HG02943 (cell line): Measurements from ENCODE around the gene PPP3CA.

Experiments used
- ATAC-seq: cut with Tn5 transposase; IDR thresholded peaks from one replicate; pipeline ENCODE4 v1.9.1; 2021; ENCODE audit warnings: mild to moderate bottlenecking, low read depth, moderate library complexity; ENCODE audit not compliant: unreplicated experiment

Gene PPP3CA

GRCh38 chr4:101290654-101291053, 56.7 kb downstream of the PPP3CA start:
- no peak for ATAC-seq

DNA sequence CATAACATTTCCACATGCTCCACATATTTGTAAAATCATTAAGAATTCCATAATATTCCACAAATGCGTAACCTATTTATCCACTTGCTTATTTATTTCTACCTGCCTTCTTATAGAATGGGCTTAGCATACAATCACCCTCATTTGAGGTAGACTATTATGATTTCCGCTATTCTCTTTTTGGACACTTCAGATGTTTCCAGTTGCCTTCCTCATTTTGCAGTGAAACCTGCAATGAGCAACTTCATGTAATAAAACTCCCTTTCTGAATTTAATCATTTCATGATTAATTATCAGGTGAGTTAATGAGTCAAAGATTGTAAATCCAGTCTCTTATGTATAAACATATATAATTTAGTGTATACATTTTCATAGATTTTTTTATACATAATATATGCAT, 58.0 kb downstream of the PPP3CA start:
- ATAC-seq = no peak

DNA sequence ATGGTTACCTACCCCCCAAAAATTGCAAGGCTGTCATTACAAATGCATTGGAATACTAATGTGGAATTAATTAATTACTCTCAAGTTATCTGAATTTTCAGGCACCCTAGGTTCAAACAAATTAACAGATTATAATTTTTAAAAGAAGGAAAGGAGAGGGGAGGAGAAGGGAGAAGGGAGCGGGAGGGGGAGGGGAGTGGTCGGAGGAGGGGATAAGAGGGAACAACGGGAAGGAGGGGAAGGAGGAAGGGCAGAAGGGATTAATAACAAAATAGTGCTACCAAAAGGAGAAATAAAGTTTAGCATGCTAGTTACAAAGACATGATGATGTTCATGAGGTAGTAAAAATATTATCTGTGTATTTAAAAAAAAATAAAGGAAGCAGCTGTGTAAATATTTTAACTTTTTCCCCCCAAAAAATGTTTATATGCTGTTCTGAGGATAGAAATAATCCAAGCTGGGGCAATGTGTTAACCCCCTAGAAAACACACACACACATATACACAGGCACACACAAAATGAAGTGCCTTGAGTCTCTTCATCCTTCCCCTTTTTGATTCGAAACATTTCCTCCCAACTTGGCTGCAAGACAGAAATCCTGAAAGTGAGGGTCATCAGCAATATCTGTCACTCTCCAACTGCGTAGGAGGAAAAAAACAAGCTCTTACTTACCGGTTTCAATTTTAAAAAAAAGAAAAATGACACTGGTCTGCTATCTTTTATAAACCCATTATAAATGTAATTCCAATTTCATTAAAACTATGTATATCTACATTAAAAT, 58.8 kb downstream of the PPP3CA start:
- ATAC-seq = no peak

DNA sequence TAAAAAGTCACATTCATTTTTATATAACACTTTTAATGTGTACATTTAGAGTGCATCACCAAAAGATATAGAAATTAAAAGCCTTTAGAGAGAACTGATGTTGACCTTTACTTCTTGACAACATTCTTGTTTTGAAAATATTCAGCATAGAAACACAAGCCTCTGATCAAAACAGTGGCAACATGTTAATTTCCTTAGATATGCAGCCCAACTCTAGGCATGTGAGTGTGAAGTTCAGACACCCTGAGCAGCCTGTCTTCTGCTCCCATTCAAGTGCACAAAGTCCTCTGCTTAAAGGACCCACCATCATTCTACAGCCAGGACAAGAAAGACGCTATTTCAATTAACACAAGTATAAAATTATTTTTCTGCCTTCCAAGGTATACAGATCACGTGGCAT, 60.0 kb downstream of the PPP3CA start:
- no peak for ATAC-seq

DNA sequence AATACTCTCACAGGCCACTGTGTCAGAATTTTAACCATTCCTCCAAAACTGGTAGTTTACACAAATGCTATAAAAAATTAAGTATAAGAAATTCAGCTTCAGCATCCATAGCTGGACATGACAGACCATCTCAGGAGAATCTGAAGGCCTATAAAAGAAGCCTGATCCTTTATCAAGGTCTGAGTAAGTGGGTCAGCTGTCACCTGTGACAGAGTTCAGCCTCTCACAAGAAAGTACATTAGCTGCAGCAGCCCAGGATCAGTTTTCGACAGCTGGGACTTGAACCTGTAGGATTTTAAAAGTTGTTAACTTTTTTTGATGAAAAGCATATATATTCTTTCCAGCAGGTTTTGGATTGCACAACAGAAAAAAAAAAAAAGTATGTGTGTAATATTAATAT, 60.7 kb downstream of the PPP3CA start:
- ATAC-seq = no peak

DNA sequence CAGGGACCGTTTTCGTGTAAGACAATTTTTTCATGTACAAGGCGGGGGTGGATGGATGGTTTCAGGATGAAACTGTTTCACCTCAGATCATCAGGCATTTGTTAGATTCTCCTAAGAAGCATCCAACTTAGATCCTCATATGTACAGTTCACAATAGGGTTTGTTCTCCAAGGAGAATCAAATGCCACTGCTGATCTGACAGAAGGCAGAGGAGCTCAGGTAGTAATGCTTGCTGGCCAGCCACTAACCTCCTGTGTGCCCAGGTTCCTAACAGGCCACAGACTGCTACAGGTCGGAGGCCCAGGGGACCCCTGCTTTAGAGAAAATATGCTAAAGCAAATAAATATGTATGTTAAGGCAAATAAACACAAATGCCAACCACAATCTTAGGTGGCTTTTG, 61.3 kb downstream of the PPP3CA start:
- no peak for ATAC-seq

DNA sequence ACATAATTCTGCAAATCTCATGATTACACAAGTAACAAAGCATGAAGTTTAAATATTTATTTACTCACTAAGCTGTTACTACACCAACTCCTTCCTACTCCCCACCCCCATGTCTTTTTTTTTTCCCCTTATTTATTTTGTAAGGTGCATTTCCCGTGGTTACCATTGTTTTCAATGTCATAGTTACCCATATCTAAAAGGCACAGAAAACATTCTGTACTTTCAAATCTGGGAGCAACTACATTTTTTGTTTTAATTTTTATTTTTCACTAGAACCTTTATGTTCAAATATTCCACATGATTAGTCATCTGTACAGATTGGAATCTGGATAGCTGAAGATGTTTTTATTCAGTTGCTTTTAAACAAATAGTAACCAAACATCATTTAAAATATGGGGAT, 62.8 kb downstream of the PPP3CA start:
- no peak for ATAC-seq

- ATAC-seq = no peak
These were observed 63.9 kb downstream of the PPP3CA start for GRCh38 chr4:101283434-101283833.

- ATAC-seq = no peak
These were observed 65.1 kb downstream of the PPP3CA start for GRCh38 chr4:101282076-101282844.

- ATAC-seq = no peak
These were observed 66.3 kb downstream of the PPP3CA start for GRCh38 chr4:101280866-101281600.

DNA sequence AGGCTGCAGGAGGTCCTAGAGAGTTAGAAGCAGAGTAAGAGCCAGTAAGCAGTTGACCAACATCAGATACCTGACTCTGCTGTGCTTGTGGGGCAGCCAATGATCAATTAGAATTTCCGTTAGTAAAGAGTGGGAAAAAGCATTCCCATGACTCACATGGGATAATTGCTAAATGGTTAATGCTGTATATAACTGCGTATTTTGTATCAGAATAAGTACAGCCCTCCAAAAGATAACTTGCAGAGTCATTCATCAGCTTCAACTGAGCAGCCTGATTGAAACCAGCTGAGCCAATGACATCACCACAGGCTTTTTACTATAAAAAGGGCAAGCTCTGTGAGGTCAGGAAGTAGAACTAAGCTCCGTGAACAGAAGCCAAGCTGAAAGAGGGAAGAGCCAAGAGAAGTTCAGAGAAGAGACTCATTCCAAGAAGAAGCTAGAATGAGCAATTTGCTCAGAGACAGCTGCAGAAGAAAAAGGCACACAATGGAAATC, 67.9 kb downstream of the PPP3CA start:
- ATAC-seq = peak; percentile 54

DNA sequence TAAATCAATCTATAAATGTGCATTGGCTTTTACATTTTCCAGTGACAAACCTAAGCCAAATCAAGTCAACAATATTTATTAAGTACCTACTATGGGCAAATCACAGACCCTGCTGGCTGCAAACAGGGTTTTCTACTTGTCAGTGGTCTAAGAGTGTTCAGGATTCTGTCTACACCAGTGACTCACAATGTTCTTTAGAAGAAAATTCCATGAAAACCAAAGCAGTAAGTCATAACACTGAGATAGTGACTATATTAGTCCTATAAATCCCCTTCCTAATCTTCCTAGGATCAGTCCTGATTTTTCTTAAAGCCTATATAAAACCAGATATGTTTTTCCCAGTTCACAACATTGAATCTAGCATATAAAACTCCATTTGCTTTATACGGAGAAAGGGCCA, 69.7 kb downstream of the PPP3CA start:
- ATAC-seq = no peak

- no peak for ATAC-seq
These were observed 70.7 kb downstream of the PPP3CA start for GRCh38 chr4:101276661-101277060.

DNA sequence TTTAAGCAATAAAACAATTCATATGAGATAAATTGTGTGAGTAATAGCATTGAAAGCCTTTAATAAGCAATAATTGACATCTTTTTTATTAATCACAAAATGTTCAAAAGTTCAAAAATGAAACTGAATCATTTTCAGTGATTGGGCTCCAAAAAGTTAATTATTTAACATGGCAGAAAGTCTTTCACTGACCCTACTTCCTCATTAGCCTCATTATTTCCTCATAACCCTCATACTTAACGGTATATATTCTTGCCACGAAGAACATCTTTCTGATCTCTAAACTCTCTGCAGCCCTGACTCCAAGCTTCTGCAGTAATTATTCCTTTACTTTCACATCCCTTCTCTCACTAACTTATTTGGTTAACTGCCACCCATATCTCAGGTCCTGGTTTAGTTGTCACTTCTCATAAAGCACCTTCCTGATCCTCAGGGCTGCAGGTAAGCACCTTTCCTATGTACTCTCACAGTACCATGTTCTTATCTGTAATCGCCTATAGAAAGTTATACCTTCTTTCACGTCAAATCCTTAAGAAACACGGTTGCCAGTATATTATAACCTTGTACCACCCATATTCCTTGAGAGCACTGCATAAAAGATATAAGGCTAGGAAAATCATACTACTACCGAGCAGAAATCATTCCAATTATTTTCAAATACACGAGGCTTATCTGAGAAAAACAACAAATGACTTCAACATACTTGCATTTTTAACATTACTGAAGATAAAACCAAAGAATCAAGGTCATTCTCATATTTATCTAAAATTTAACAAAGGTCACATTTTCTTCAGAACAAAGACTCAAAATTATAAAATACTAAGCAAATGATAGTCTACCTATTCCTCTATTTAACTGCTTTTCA, 72.2 kb downstream of the PPP3CA start:
- peak; percentile 81 for ATAC-seq

DNA sequence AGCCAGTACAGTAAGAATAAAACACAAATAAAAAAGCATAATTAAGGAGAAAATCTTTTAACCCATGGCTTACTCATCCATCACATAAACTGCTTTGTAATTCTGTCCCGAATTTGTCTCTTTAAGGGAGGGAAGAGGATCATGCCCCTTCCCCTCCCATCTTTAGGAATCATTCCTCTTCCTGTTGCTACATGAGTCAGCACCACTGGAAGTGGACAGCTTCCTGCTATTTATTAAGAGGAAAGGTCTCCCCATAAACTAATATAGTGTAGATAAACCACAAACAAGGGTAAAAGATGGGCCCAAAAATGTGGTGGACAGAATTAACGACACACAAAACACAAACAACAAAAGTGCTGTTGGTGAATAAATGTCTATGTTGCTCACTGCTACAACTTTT, 75.8 kb downstream of the PPP3CA start:
- no peak for ATAC-seq

GRCh38 chr4:101269682-101270081, 77.6 kb downstream of the PPP3CA start:
- ATAC-seq = no peak

- ATAC-seq = no peak
These were observed 81.5 kb downstream of the PPP3CA start for GRCh38 chr4:101265816-101266172.

DNA sequence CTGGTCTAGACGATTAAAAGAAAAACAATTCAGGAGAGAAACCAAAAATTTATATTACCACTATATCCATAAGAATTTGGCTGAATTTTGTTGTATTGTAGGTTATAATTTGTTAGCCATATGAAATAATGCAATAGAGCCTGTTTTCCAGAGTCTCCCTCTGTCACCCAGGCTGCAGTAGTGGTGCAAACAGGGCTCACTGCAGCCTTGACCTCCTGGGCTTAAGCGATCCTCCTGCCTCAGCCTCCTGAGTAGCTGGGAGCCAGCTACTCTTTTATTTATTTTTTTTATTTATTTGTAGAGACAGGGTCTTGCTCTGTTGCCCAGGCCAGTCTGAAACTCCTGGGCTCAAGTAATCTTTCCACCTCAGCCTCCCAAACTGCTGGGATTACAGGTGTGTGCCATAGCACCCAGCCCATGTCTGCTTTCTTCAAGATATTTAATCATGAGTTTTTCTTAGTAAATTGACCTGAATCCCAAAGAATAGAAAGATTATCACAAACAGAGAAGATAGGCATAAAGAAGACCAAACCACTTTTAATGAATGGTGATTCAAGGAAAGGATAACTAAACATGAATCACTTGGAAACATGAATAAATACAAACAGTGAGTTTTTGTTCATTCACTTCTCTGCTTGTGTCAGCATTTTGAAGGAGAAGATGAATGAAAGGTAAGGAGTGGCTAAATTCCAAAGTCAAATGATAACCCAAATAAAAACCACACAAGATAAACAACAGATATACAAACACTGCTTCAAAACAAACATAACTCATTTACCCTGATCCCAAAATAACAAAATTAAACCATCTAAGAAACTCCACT, 82.1 kb downstream of the PPP3CA start:
- no peak for ATAC-seq

GRCh38 chr4:101264512-101264911, 82.8 kb downstream of the PPP3CA start:
- ATAC-seq = no peak
